ENCODE measurements around the gene UBXN2A.
A peak's percentile ranks its signal among the peaks of the same experiment; 100 is the strongest.
"Not testable (repeated sequence)": the region's sequence is repeated elsewhere in the genome, so short reads cannot be mapped to it uniquely, and the experiment has no call there.

Gene UBXN2A

DNA sequence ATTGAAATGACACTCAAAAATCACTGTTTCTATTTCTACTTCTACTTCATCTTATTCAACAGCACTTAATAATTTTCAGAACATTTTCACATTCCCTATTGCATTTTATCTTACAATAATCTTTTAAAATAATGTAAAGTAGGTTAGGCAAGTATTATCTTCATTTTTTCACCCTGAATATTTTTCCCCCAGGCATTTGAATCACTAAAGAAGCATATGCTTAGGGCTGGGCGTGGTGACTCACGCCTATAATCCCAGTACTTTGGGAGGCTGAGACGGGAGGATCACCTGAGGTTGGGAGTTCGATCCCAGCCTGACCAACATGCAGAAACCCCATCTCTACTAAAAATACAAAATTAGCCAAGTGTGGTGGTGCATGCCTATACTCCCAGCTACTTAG, 100.2 kb downstream of the UBXN2A start:
- Histone ChIP-seq H3K27ac (ENCODE audit: extremely low read depth, low read depth, low read length) (no peak overlapping the region), H3K4me3 (ENCODE audit: low read depth, low read length) (no peak overlapping the region), H3K36me3 (ENCODE audit: control insufficient read depth in 2 of 2, insufficient read depth in 1 of 2, low read length in 2 of 2) (peaks cover 15 to 35% of the 10 kb centered on the region in 2 experiments), H3K4me1 (ENCODE audit: control insufficient read depth, insufficient read depth, low read length) (no peaks in the 10 kb centered on the region), H3K9me3 (ENCODE audit: control insufficient read depth, insufficient read depth, low read depth, low read length) (no peaks in the 10 kb centered on the region)
- POLR2A ChIA-PET = no interaction called here
- TF ChIP-seq ZNF239 (tag by site-specific recombination; IDR thresholded peaks at IDR 0.05) (no peak), ZNF645 (tag by site-specific recombination; IDR thresholded peaks at IDR 0.05) (no peak), ZNF121 (tag by site-specific recombination; IDR thresholded peaks at IDR 0.05) (no peak), ZNF174 (tag by site-specific recombination; IDR thresholded peaks at IDR 0.05) (no peak), SP2 (tag by site-specific recombination; IDR thresholded peaks at IDR 0.05) (no peak), GFI1B (tag by site-specific recombination; IDR thresholded peaks at IDR 0.05) (no peak), ZNF664 (tag by site-specific recombination; IDR thresholded peaks at IDR 0.05) (no peak), ZNF544 (tag by site-specific recombination; IDR thresholded peaks at IDR 0.05) (no peak)
- TF ChIP-seq, protein P1, sequence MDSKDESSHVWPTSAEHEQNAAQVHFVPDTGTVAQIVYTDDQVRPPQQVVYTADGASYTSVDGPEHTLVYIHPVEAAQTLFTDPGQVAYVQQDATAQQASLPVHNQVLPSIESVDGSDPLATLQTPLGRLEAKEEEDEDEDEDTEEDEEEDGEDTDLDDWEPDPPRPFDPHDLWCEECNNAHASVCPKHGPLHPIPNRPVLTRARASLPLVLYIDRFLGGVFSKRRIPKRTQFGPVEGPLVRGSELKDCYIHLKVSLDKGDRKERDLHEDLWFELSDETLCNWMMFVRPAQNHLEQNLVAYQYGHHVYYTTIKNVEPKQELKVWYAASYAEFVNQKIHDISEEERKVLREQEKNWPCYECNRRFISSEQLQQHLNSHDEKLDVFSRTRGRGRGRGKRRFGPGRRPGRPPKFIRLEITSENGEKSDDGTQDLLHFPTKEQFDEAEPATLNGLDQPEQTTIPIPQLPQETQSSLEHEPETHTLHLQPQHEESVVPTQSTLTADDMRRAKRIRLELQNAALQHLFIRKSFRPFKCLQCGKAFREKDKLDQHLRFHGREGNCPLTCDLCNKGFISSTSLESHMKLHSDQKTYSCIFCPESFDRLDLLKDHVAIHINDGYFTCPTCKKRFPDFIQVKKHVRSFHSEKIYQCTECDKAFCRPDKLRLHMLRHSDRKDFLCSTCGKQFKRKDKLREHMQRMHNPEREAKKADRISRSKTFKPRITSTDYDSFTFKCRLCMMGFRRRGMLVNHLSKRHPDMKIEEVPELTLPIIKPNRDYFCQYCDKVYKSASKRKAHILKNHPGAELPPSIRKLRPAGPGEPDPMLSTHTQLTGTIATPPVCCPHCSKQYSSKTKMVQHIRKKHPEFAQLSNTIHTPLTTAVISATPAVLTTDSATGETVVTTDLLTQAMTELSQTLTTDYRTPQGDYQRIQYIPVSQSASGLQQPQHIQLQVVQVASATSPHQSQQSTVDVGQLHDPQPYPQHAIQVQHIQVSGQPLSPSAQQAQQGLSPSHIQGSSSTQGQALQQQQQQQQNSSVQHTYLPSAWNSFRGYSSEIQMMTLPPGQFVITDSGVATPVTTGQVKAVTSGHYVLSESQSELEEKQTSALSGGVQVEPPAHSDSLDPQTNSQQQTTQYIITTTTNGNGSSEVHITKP (tag by site-specific recombination; IDR thresholded peaks at IDR 0.05) = no peak
- CTCF ChIA-PET = interaction anchor here (0.6 kb wide), 1 partner anchor 136 kb away, joined by 3 read pairs; no protein-coding TSS in a partner anchor

GRCh38 chr2:24043133-24043532, 102.9 kb downstream of the UBXN2A start:
- peaks cover 2 to 14% of the 10 kb centered on the region in 2 experiments for H3K36me3 ChIP-seq (ENCODE audit: control insufficient read depth in 2 of 2, insufficient read depth in 1 of 2, low read length in 2 of 2)
- ChIA-PET CTCF (interaction anchor here (0.6 to 1.8 kb wide), 2 partner anchors 17 to 20 kb away, joined by 4 to 6 read pairs; no protein-coding TSS in a partner anchor), POLR2A (interaction anchor here (1.1 kb wide), 1 partner anchor 116 kb away, joined by 3 read pairs; the partner anchor contains the start of gene ATAD2B)
- H3K9me3 ChIP-seq (ENCODE audit: control insufficient read depth, insufficient read depth, low read depth, low read length); H3K27ac ChIP-seq (ENCODE audit: extremely low read depth, low read depth, low read length); H3K4me3 ChIP-seq (ENCODE audit: low read depth, low read length); H3K4me1 ChIP-seq (ENCODE audit: control insufficient read depth, insufficient read depth, low read length): not testable (repeated sequence)
- 0 out of 2 replicates have a peak, but pooled peaks have one; percentile 56 for TF ChIP-seq ZNF121 (tag by site-specific recombination; IDR thresholded peaks at IDR 0.05)

GRCh38 chr2:24045511-24046508, 105.5 kb downstream of the UBXN2A start:
- TF ChIP-seq ZNF366 (tag by site-specific recombination; conservative IDR thresholded peaks at IDR 0.05) = 0 out of 2 replicates have a peak, but pooled peaks have one; percentile 26
- TF ChIP-seq ZNF391 (tag by site-specific recombination; IDR thresholded peaks at IDR 0.05; ENCODE audit: borderline replicate concordance, low read depth) = no peak
- H3K9me3 ChIP-seq (ENCODE audit: control insufficient read depth, insufficient read depth, low read depth, low read length) = no peaks in the 10 kb centered on the region
- no peak overlapping the region for H3K27ac ChIP-seq (ENCODE audit: extremely low read depth, low read depth, low read length)
- ChIA-PET CTCF (no interaction called here), POLR2A (interaction anchor here (1.8 to 2.1 kb wide), 2 partner anchors 31 to 119 kb away, joined by 26 to 41 read pairs; partner anchors contain the start of genes ATAD2B and SF3B6)
- peaks cover 9% of the 10 kb centered on the region; the same call in 1 of the 2 replicates for H3K4me1 ChIP-seq (ENCODE audit: control insufficient read depth, insufficient read depth, low read length)
- no peaks in the 10 kb centered on the region; a peak in 1 of 3 replicates for H3K36me3 ChIP-seq (ENCODE audit: control insufficient read depth in 2 of 2, insufficient read depth in 1 of 2, low read length in 2 of 2)
- H3K4me3 ChIP-seq (ENCODE audit: low read depth, low read length) = peak overlapping the region; percentile 91

Data from HEK293 (cell line).